ENCODE results near the gene ACP5. TPM values are rescaled to one million over a fixed set of nuclear protein-coding genes. Genes with fewer than 3 reads are reported as not detected.

Gene ACP5
- polyA plus RNA-seq, 1 experiment, result 2.6 TPM

DNA sequence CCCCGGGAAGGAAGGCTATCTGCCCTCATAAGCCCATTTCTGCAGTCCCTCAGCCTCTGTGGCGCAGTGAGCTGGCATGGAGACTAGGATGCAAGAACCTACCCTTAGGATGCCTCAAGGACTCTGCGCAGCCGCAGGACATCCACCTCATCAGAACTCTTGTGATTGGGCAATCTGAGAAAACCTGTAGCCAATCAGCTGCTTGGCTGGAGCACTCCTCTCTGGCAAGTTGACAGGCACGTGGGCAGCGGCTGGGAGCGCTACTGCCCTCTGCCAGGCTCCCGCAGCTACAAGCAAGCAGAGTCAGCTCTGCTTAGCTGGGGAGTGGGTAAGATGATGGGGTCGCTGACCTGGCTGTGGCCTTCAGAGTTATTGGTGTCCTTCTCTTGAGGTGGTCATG lies 47.0 kb downstream of the ACP5 start:
- CTCF ChIA-PET, result interaction anchor here (1.0 kb wide), 1 partner anchor 9 kb away, joined by 3 read pairs; no protein-coding TSS in a partner anchor
- H3K36me3 ChIP-seq (ENCODE audit: control insufficient read depth, insufficient read depth, low read length), result no peaks in the 10 kb centered on the region
- POLR2A ChIA-PET, result no interaction called here
- no peaks in the 10 kb centered on the region for H3K27me3 ChIP-seq (ENCODE audit: control insufficient read depth, insufficient read depth, low read length)
- peak; percentile 26; the same call in 1 of the 2 replicates for TF ChIP-seq CTCF (IDR thresholded peaks at IDR 0.05; ENCODE audit: insufficient read depth, low read depth, low read length)
- no peak overlapping the region for H3K4me3 ChIP-seq (ENCODE audit: low read depth, low read length)
- DNase-seq (ENCODE audit: low read depth), result no peak

DNA sequence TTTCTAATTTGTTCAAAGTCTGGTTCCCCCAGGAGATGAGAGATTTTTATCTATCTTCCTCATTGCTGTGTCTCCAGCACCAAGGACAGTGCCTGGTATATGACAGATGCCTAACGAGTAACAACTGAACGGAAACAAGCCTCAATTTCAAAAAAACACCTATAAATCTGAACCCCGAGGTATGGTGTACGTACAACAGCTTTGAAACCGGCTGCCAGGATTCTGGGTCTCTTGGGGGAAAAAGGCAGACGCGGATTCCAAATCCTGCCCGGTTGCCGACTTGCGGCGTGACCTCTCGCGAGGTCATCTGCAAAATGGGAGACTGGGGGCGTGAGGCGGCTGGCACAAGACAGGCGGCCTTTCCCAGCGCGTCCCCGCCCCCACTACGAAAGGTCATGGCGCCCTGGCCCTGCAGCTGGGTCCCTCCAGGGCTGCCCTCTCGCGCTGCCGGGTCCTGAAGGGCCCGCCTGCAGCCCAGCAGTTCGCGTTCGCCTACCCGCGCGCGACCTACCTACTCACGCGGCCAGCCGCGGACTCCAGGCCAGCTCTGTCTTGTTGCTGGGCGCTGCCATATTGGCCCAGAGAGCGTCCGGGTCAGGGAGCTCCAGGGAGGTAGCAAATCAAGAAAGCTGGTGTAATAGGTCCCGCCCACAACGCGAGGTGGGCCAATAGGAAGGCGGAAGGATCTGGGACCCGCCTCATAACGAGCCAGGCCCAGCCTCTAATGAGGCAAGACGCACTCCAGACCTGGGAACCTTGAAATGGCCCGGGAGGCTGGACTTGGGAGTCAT lies 48.7 kb downstream of the ACP5 start, which contains the start of gene ECSIT:
ECSIT (minus strand) TSS at position 584 of the 791 bp plus-strand sequence. CDS start 9,964 bp downstream, outside the sequence.
- ChIA-PET POLR2A (interaction anchor here (0.6 kb wide), 1 partner anchor 357 kb away, joined by 4 read pairs; no protein-coding TSS in a partner anchor), CTCF (interaction anchor here (0.5 to 1.3 kb wide), 3 partner anchors 47 to 258 kb away, joined by 4 read pairs; no protein-coding TSS in a partner anchor)
- no peaks in the 10 kb centered on the region for H3K36me3 ChIP-seq (ENCODE audit: control insufficient read depth, insufficient read depth, low read length)
- DNase-seq (ENCODE audit: low read depth), result peak; percentile 96
- peak within 1 kb of the TSS; percentile 93 for H3K4me3 ChIP-seq (ENCODE audit: low read depth, low read length)
- H3K27me3 ChIP-seq (ENCODE audit: control insufficient read depth, insufficient read depth, low read length), result no peaks in the 10 kb centered on the region
- no peak for TF ChIP-seq CTCF (IDR thresholded peaks at IDR 0.05; ENCODE audit: insufficient read depth, low read depth, low read length)

Other genes with a start within 250 kb of the ACP5 start
- 9.7 and 12.0 TPM in 2 replicates for gene RAB3D, start 238.0 kb downstream of the ACP5 start, polyA plus RNA-seq (2011; rRNA removed)
- 89.8 and 107 TPM in 2 replicates for gene TMEM205, start 231.4 kb downstream of the ACP5 start, polyA plus RNA-seq (2011; rRNA removed)
- 16.3 and 21.4 TPM in 2 replicates for gene CCDC159, start 231.1 kb downstream of the ACP5 start, polyA plus RNA-seq (2011; rRNA removed)
- gene PLPPR2, start 222.2 kb downstream of the ACP5 start, polyA plus RNA-seq (2011; rRNA removed), result 19.2 and 30.5 TPM in 2 replicates
- gene SWSAP1, start 203.0 kb downstream of the ACP5 start, polyA plus RNA-seq (2011; rRNA removed), result 1.0 TPM in 2 replicates
- gene EPOR, start 193.3 kb downstream of the ACP5 start, polyA plus RNA-seq (2011; rRNA removed), result 3.8 and 5.9 TPM in 2 replicates
- gene RGL3, start 158.3 kb downstream of the ACP5 start, polyA plus RNA-seq (2011; rRNA removed), result 1.4 and 2.3 TPM in 2 replicates
- gene ODAD3, start 142.5 kb downstream of the ACP5 start, polyA plus RNA-seq (2011; rRNA removed), result 0.16 and 0.38 TPM in 2 replicates
- gene PRKCSH, start 142.0 kb downstream of the ACP5 start, polyA plus RNA-seq (2011; rRNA removed), result 137 and 348 TPM in 2 replicates
- gene ELAVL3, start 96.6 kb downstream of the ACP5 start, polyA plus RNA-seq (2011; rRNA removed), result not detected in 2 replicates
- gene ZNF653, start 71.8 kb downstream of the ACP5 start, polyA plus RNA-seq (2011; rRNA removed), result 3.1 and 4.6 TPM in 2 replicates
- 30.9 and 45.2 TPM in 2 replicates for gene ECSIT, start 48.5 kb downstream of the ACP5 start, polyA plus RNA-seq (2011; rRNA removed)
- gene CNN1, start 38.8 kb downstream of the ACP5 start, polyA plus RNA-seq (2011; rRNA removed), result 227 and 267 TPM in 2 replicates
- gene ELOF1, start 18.4 kb downstream of the ACP5 start, polyA plus RNA-seq (2011; rRNA removed), result 70.7 and 83.9 TPM in 2 replicates
- gene ZNF627, start 19.8 kb upstream of the ACP5 start, polyA plus RNA-seq (2011; rRNA removed), result 5.8 and 9.5 TPM in 2 replicates
- 1.9 and 2.9 TPM in 2 replicates for gene ZNF823, start 161.3 kb upstream of the ACP5 start, polyA plus RNA-seq (2011; rRNA removed)
- 3.4 and 5.4 TPM in 2 replicates for gene ZNF441, start 189.4 kb upstream of the ACP5 start, polyA plus RNA-seq (2011; rRNA removed)
- gene ZNF491, start 220.9 kb upstream of the ACP5 start, polyA plus RNA-seq (2011; rRNA removed), result 0.67 and 1.3 TPM in 2 replicates
- gene ZNF440, start 236.6 kb upstream of the ACP5 start, polyA plus RNA-seq (2011; rRNA removed), result 2.0 and 3.8 TPM in 2 replicates

Data from BJ (cell line).